Measurements from ENCODE around the gene TMEM273.

The TMEM273 gene

GRCh38 chr10:49177391-49178355 is 10.5 kb downstream of the TMEM273 start:
- H3K4me2 ChIP-seq, result peak overlapping the region; percentile 42
- no peak for TF ChIP-seq Cebpa-rat (IDR thresholded peaks at IDR 0.05)
- H3K9me3 ChIP-seq, result no peaks in the 10 kb centered on the region
- 0 out of 2 replicates have a peak overlapping the region, but pooled peaks have one; percentile 14 for H3K27ac ChIP-seq
- H3K4me1 ChIP-seq, result peaks cover 47% of the 10 kb centered on the region
- no peaks in the 10 kb centered on the region for H4K20me1 ChIP-seq
- no peak overlapping the region for H3K9ac ChIP-seq
- H3K36me3 ChIP-seq, result no peaks in the 10 kb centered on the region
- no peak overlapping the region for H3K4me3 ChIP-seq
- H3K27me3 ChIP-seq, result no peaks in the 10 kb centered on the region

GRCh38 chr10:49176310-49177268 is 11.6 kb downstream of the TMEM273 start:
- Histone ChIP-seq H3K36me3 (no peaks in the 10 kb centered on the region), H4K20me1 (no peaks in the 10 kb centered on the region), H3K27ac (no peak overlapping the region), H3K9me3 (no peaks in the 10 kb centered on the region), H3K27me3 (no peaks in the 10 kb centered on the region), H3K4me1 (peaks cover 57% of the 10 kb centered on the region), H3K9ac (no peak overlapping the region), H3K4me3 (no peak overlapping the region), H3K4me2 (peak overlapping the region; percentile 42)
- no peak for TF ChIP-seq Cebpa-rat (IDR thresholded peaks at IDR 0.05)

GRCh38 chr10:49175587-49176309 is 12.4 kb downstream of the TMEM273 start:
- Histone ChIP-seq H3K4me1 (peaks cover 53% of the 10 kb centered on the region), H4K20me1 (no peaks in the 10 kb centered on the region), H3K27ac (no peak overlapping the region), H3K9ac (no peak overlapping the region), H3K9me3 (no peaks in the 10 kb centered on the region), H3K4me3 (no peak overlapping the region), H3K36me3 (no peaks in the 10 kb centered on the region), H3K4me2 (no peak overlapping the region), H3K27me3 (no peaks in the 10 kb centered on the region)
- TF ChIP-seq Cebpa-rat (IDR thresholded peaks at IDR 0.05), result no peak

- Histone ChIP-seq H3K27me3 (no peaks in the 10 kb centered on the region), H3K9me3 (no peaks in the 10 kb centered on the region), H4K20me1 (no peaks in the 10 kb centered on the region), H3K9ac (no peak overlapping the region), H3K4me1 (peaks cover 53% of the 10 kb centered on the region), H3K4me3 (no peak overlapping the region), H3K36me3 (no peaks in the 10 kb centered on the region), H3K27ac (no peak overlapping the region), H3K4me2 (peak overlapping the region; percentile 36)
- TF ChIP-seq Cebpa-rat (IDR thresholded peaks at IDR 0.05), result no peak
Observed at GRCh38 chr10:49174926-49175500, 13.2 kb downstream of the TMEM273 start.

- Histone ChIP-seq H4K20me1 (no peaks in the 10 kb centered on the region), H3K4me2 (peak overlapping the region; percentile 36), H3K4me1 (peaks cover 53% of the 10 kb centered on the region), H3K27me3 (no peaks in the 10 kb centered on the region), H3K9me3 (no peaks in the 10 kb centered on the region), H3K36me3 (no peaks in the 10 kb centered on the region), H3K27ac (no peak overlapping the region), H3K4me3 (no peak overlapping the region), H3K9ac (no peak overlapping the region)
- no peak for TF ChIP-seq Cebpa-rat (IDR thresholded peaks at IDR 0.05)
Observed at GRCh38 chr10:49174261-49174925, 13.8 kb downstream of the TMEM273 start.

- Histone ChIP-seq H3K4me2 (peak overlapping the region; percentile 36), H3K27ac (no peak overlapping the region), H3K4me3 (no peak overlapping the region), H3K9ac (no peak overlapping the region), H4K20me1 (no peaks in the 10 kb centered on the region), H3K9me3 (no peaks in the 10 kb centered on the region), H3K36me3 (no peaks in the 10 kb centered on the region), H3K4me1 (peaks cover 48% of the 10 kb centered on the region), H3K27me3 (no peaks in the 10 kb centered on the region)
- no peak for TF ChIP-seq Cebpa-rat (IDR thresholded peaks at IDR 0.05)
Observed at GRCh38 chr10:49173853-49174252, 14.3 kb downstream of the TMEM273 start.

- H3K4me3 ChIP-seq, result no peak overlapping the region
- H3K27me3 ChIP-seq, result no peaks in the 10 kb centered on the region
- no peak overlapping the region for H3K9ac ChIP-seq
- peaks cover 46% of the 10 kb centered on the region for H3K4me1 ChIP-seq
- no peaks in the 10 kb centered on the region for H3K9me3 ChIP-seq
- no peaks in the 10 kb centered on the region for H3K36me3 ChIP-seq
- no peak for TF ChIP-seq Cebpa-rat (IDR thresholded peaks at IDR 0.05)
- H3K4me2 ChIP-seq, result no peak overlapping the region
- H3K27ac ChIP-seq, result no peak overlapping the region
- H4K20me1 ChIP-seq, result no peaks in the 10 kb centered on the region
Observed at GRCh38 chr10:49173201-49173772, 14.9 kb downstream of the TMEM273 start.

GRCh38 chr10:49172777-49173132 is 15.4 kb downstream of the TMEM273 start:
- H3K9ac ChIP-seq, result no peak overlapping the region
- no peaks in the 10 kb centered on the region for H3K27me3 ChIP-seq
- no peaks in the 10 kb centered on the region for H4K20me1 ChIP-seq
- H3K4me1 ChIP-seq, result peaks cover 45% of the 10 kb centered on the region
- H3K9me3 ChIP-seq, result no peaks in the 10 kb centered on the region
- no peak overlapping the region for H3K4me3 ChIP-seq
- H3K4me2 ChIP-seq, result peak overlapping the region; percentile 60
- no peak for TF ChIP-seq Cebpa-rat (IDR thresholded peaks at IDR 0.05)
- H3K36me3 ChIP-seq, result no peaks in the 10 kb centered on the region
- no peak overlapping the region for H3K27ac ChIP-seq

Measured in BLaER1 (cell line).